HEK293T (cell line): ENCODE results near the gene OSCP1.
"Not testable (repeated sequence)": the region's sequence is repeated elsewhere in the genome, so short reads cannot be mapped to it uniquely, and the experiment has no call there.

Experiments used
- L3MBTL2 ChIP-seq: fragments of 450-650 bp; conservative IDR thresholded peaks from 2 replicates; pipeline ENCODE4 v1.6.1; 2016; ENCODE audit warnings: mild to moderate bottlenecking
- SUZ12 ChIP-seq: fragments of 450-650 bp; IDR thresholded peaks from 2 replicates; pipeline ENCODE4 v1.6.1; 2016; ENCODE audit warnings: mild to moderate bottlenecking

DNA sequence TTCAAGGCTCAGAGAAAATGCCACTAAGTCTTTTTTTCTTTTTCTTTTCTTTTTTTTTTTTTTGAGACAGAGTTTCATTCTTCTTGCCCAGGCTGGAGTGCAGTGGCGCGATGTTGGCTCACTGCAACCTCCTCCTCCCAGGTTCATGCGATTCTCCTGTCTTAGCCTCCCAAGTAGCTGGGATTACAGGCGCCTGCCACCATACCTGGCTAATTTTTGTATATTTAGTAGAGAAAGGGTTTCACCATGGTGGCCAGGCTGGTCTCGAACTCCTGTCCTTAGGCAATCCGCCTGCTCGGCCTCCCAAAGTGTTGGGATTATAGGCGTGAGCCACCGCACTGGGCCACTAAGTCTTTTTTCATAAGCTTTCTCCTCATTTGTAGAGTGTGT is 37.1 kb upstream of the OSCP1 start:
- TF ChIP-seq SUZ12, L3MBTL2: not testable (repeated sequence)
